OCI-LY1 (cell line): ENCODE data around the gene PACRG.

Experiments used
- H2AFZ ChIP-seq: fragments of 200-600 bp; sonication (generic), shearing (Covaris generic); 2 replicates; pipeline ENCODE4 v1.6.0; 2014; ENCODE audit warnings: antibody characterized with exemption, mild to moderate bottlenecking, low read length
- H3F3A ChIP-seq: fragments of 200-600 bp; sonication (generic), shearing (Covaris generic); 2 replicates; pipeline ENCODE4 v1.6.0; 2014; ENCODE audit warnings: mild to moderate bottlenecking, antibody characterized with exemption, low read length, moderate library complexity; ENCODE audit not compliant: insufficient read depth
- H3K27ac ChIP-seq: fragments of 200-600 bp; sonication (generic); 2 replicates; pipeline ENCODE4 v1.5.1; 2014; ENCODE audit warnings: low read length, mixed run types, mild to moderate bottlenecking, low read depth; ENCODE audit not compliant: poor library complexity, severe bottlenecking
- H3K27me3 ChIP-seq: fragments of 200-600 bp; sonication (generic); 2 replicates; pipeline ENCODE4 v1.6.0; 2014; ENCODE audit warnings: antibody characterized with exemption, mild to moderate bottlenecking, low read length, moderate library complexity; ENCODE audit not compliant: insufficient read depth
- H3K36me3 ChIP-seq: fragments of 200-600 bp; sonication (generic); 2 replicates; pipeline ENCODE4 v1.6.1; 2014; ENCODE audit warnings: mild to moderate bottlenecking, antibody characterized with exemption, low read length, moderate library complexity, mixed read lengths; ENCODE audit not compliant: insufficient read depth
- H3K4me1 ChIP-seq: fragments of 200-600 bp; sonication (generic); 2 replicates; pipeline ENCODE4 v1.5.1; 2014; ENCODE audit warnings: mild to moderate bottlenecking, low read length, moderate library complexity; ENCODE audit not compliant: insufficient read depth, severe bottlenecking
- H3K4me2 ChIP-seq: fragments of 200-600 bp; sonication (generic), shearing (Covaris generic); 2 replicates; pipeline ENCODE4 v1.6.1; 2014; ENCODE audit warnings: low read length
- H3K4me3 ChIP-seq: fragments of 200-600 bp; sonication (generic); 2 replicates; pipeline ENCODE4 v1.5.1; 2014; ENCODE audit warnings: low read length, low read depth, mild to moderate bottlenecking, mixed read lengths; ENCODE audit not compliant: poor library complexity, severe bottlenecking
- H3K79me2 ChIP-seq: fragments of 200-600 bp; shearing (Covaris generic); 2 replicates; pipeline ENCODE4 v1.6.1; 2016; ENCODE audit warnings: mixed run types, low read length, mixed read lengths; ENCODE audit not compliant: insufficient read depth
- H3K9ac ChIP-seq: fragments of 200-600 bp; sonication (generic), shearing (Covaris generic); 2 replicates; pipeline ENCODE4 v1.6.1; 2014; ENCODE audit warnings: mild to moderate bottlenecking, low read length, mixed read lengths
- H3K9me2 ChIP-seq: fragments of 200-600 bp; sonication (generic), shearing (Covaris generic); 2 replicates; pipeline ENCODE4 v1.6.1; 2014; ENCODE audit warnings: low read depth, mild to moderate bottlenecking, low read length, mixed read lengths
- H3K9me3 ChIP-seq: fragments of 200-600 bp; shearing (Covaris generic); 2 replicates; pipeline ENCODE4 v1.6.1; 2014; ENCODE audit warnings: low read length, mixed read lengths
- H4K20me1 ChIP-seq: fragments of 200-600 bp; sonication (generic), shearing (Covaris generic); 2 replicates; pipeline ENCODE4 v1.6.0; 2016; ENCODE audit warnings: mild to moderate bottlenecking, low read length; ENCODE audit not compliant: insufficient read depth
- CTCF ChIP-seq: fragments of 200-600 bp; sonication (generic), shearing (Covaris generic); IDR thresholded peaks from 2 replicates; pipeline ENCODE4 v1.5.1; 2017; ENCODE audit warnings: mild to moderate bottlenecking, antibody characterized with exemption, low read length, moderate library complexity, mixed read lengths
- EZH2 ChIP-seq: fragments of 200-600 bp; sonication (generic), shearing (Covaris generic); IDR thresholded peaks from 2 replicates; pipeline ENCODE4 v1.8.0; 2017; ENCODE audit warnings: borderline replicate concordance, mixed run types, mild to moderate bottlenecking, antibody characterized with exemption, low read length, moderate library complexity, mixed read lengths

Gene PACRG

DNA sequence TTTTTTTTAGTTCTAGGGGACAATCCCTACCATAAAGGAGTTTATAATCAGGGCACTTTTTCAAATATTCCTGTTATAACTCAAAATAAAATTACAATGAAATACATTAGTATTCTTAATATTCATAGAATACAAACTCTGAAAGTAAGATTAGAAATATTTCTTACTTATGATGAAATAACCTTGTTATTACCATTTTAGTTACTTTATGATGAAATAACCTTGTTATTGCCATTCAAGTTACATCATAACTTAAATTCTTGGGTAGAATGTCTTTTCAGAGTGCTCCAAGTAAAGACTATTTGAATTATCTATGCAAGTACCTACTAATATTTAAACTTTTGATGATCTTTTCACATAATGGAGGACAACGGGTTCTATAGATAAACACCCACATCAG, 43.2 kb downstream of the PACRG start:
- Histone ChIP-seq H2AFZ (no peak overlapping the region), H3K27ac (no peak overlapping the region), H3F3A (no peaks in the 10 kb centered on the region), H3K4me3 (no peak overlapping the region), H3K4me1 (no peaks in the 10 kb centered on the region), H3K79me2 (no peaks in the 10 kb centered on the region), H3K27me3 (no peaks in the 10 kb centered on the region), H3K9me2 (no peaks in the 10 kb centered on the region), H3K36me3 (no peaks in the 10 kb centered on the region), H3K9ac (no peak overlapping the region), H4K20me1 (no peaks in the 10 kb centered on the region), H3K4me2 (no peak overlapping the region), H3K9me3 (no peaks in the 10 kb centered on the region)
- TF ChIP-seq EZH2 (no peak), CTCF (no peak)

DNA sequence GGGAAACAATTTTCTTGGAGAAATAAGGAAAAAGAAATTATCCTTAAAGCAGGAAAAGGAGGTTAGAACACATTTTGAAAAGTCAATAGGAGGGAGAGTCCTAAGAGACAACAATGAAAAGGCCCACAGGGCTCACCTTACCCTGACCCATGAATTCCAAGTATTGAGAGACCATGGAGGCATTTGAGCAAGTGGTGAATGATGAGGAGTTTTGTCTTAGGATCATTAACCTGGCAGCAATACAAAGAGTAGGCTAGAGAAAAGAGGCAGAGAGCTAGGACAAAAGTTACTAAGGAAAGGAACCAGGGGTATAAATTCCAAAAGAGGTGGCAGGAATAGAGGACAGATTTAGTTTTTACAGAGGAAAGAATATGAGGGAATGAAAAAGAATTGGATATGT, 44.7 kb downstream of the PACRG start:
- no peaks in the 10 kb centered on the region for H3K36me3 ChIP-seq
- H2AFZ ChIP-seq, result no peak overlapping the region
- H3K4me2 ChIP-seq, result no peak overlapping the region
- no peak overlapping the region for H3K4me3 ChIP-seq
- no peaks in the 10 kb centered on the region for H3K79me2 ChIP-seq
- no peak overlapping the region for H3K27ac ChIP-seq
- no peaks in the 10 kb centered on the region for H3K27me3 ChIP-seq
- H4K20me1 ChIP-seq, result no peaks in the 10 kb centered on the region
- H3K9ac ChIP-seq, result no peak overlapping the region
- H3K9me2 ChIP-seq, result no peaks in the 10 kb centered on the region
- no peaks in the 10 kb centered on the region for H3K4me1 ChIP-seq
- no peaks in the 10 kb centered on the region for H3F3A ChIP-seq
- H3K9me3 ChIP-seq, result no peaks in the 10 kb centered on the region
- TF ChIP-seq CTCF (no peak), EZH2 (no peak)

DNA sequence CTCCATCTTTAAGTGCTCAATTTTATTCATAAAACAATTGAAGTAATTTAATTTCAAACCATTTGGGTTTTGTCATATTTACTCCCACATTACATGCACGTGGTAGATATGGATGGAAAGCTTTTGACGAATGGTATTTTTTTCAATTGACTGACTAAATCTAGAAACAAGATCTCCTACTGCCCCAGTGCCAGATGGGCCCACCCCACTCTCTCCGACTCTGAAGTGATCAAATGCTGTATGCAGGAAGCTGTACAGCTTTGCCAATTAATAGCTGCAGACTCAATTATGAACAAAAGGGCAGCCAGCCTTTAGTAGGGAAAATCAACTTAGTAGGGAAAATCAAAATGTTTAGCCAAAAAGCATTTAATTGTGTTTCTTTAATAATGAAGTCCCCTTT, 46.2 kb downstream of the PACRG start:
- H4K20me1 ChIP-seq, result no peaks in the 10 kb centered on the region

More for the DNA sequence above, 46.2 kb downstream of the PACRG start:
- Histone ChIP-seq H3K4me3 (no peak overlapping the region), H3K36me3 (no peaks in the 10 kb centered on the region), H3K9ac (no peak overlapping the region), H3K9me2 (no peaks in the 10 kb centered on the region), H3K9me3 (no peaks in the 10 kb centered on the region), H3K27ac (no peak overlapping the region), H3K4me2 (no peak overlapping the region), H3F3A (no peaks in the 10 kb centered on the region), H3K79me2 (no peaks in the 10 kb centered on the region), H2AFZ (no peak overlapping the region), H3K4me1 (no peaks in the 10 kb centered on the region), H3K27me3 (no peaks in the 10 kb centered on the region)
- TF ChIP-seq EZH2 (no peak), CTCF (no peak)
